HepG2 (cell line): ENCODE data around the gene PRKCB. TPM values are rescaled to one million over a fixed set of nuclear protein-coding genes. Genes with fewer than 3 reads are reported as not detected.

Experiments
- CCAR2 ChIP-seq: fragments of 200-400 bp; formaldehyde crosslinking; optimal IDR thresholded peaks from 2 replicates; pipeline ENCODE3; 2018; ENCODE audit warnings: low read depth, mild to moderate bottlenecking, low read length, moderate library complexity
- FLYWCH1 ChIP-seq: sonication (generic); formaldehyde crosslinking; IDR thresholded peaks from 2 replicates; pipeline ENCODE4 v1.8.1; 2023; ENCODE audit warnings: mild to moderate bottlenecking, missing genetic modification reagents
- HOXA3 ChIP-seq: sonication (generic); formaldehyde crosslinking; IDR thresholded peaks from 2 replicates; pipeline ENCODE4 v1.5.0; 2020; ENCODE audit warnings: missing genetic modification reagents
- HOXD1 ChIP-seq: sonication (generic); formaldehyde crosslinking; IDR thresholded peaks from 2 replicates; pipeline ENCODE4 v1.5.0; 2020; ENCODE audit warnings: missing genetic modification reagents
- IRX3 ChIP-seq: sonication (generic); formaldehyde crosslinking; IDR thresholded peaks from 2 replicates; pipeline ENCODE4 v1.8.1; 2023; ENCODE audit warnings: mild to moderate bottlenecking, low read depth, missing genetic modification reagents, borderline replicate concordance
- JUN ChIP-seq: sonication (generic); formaldehyde crosslinking; IDR thresholded peaks from 2 replicates; pipeline ENCODE4 v1.4.0; 2020; ENCODE audit warnings: mild to moderate bottlenecking, missing genetic modification reagents
- KDM4B ChIP-seq: sonication (generic); formaldehyde crosslinking; IDR thresholded peaks from 2 replicates; pipeline ENCODE4 v1.4.0; 2020; ENCODE audit warnings: missing genetic modification reagents
- KDM5B ChIP-seq: sonication (generic); formaldehyde crosslinking; IDR thresholded peaks from 2 replicates; pipeline ENCODE4 v1.4.0; 2020; ENCODE audit warnings: missing genetic modification reagents, mild to moderate bottlenecking, borderline replicate concordance
- LCORL ChIP-seq, 2 experiments: fragments of 450-650 bp in 1 of 2; sonication (generic) in 1 of 2; formaldehyde crosslinking in 1 of 2; IDR thresholded peaks; 2 replicates each; pipeline versions ENCODE4 v1.5.0 to v1.6.1; 2017 to 2020; ENCODE audit warnings: antibody characterized with exemption in 1 of 2, missing genetic modification reagents in 1 of 2
- NFYB ChIP-seq: sonication (generic); formaldehyde crosslinking; IDR thresholded peaks from 2 replicates; pipeline ENCODE4 v1.4.0; 2020; ENCODE audit warnings: missing genetic modification reagents
- RXRB ChIP-seq: IDR thresholded peaks from 2 replicates; pipeline ENCODE4 v1.6.1; 2016; ENCODE audit warnings: borderline replicate concordance, missing genetic modification reagents, missing compliant biosample characterization
- SALL1 ChIP-seq: sonication (generic); formaldehyde crosslinking; IDR thresholded peaks from 2 replicates; pipeline ENCODE4 v1.8.0; 2022; ENCODE audit warnings: mild to moderate bottlenecking, missing genetic modification reagents
- SP1 ChIP-seq, 2 experiments: fragments of 450-650 bp in 1 of 2; sonication (generic) in 1 of 2; formaldehyde crosslinking in 1 of 2; IDR thresholded peaks; 2 replicates each; pipeline versions ENCODE4 v1.4.0 to v1.6.1; 2016 to 2020; ENCODE audit warnings: missing genetic modification reagents in 1 of 2
- TARDBP ChIP-seq: sonication (generic); formaldehyde crosslinking; IDR thresholded peaks from 2 replicates; pipeline ENCODE4 v1.8.0; 2022; ENCODE audit warnings: mild to moderate bottlenecking, missing genetic modification reagents
- ZMYM3 ChIP-seq: sonication (generic); formaldehyde crosslinking; IDR thresholded peaks from 2 replicates; pipeline ENCODE4 v1.5.1; 2020; ENCODE audit warnings: mild to moderate bottlenecking, missing genetic modification reagents
- ZNF232 ChIP-seq: sonication (generic); formaldehyde crosslinking; IDR thresholded peaks from 2 replicates; pipeline ENCODE4 v1.4.0; 2020; ENCODE audit warnings: missing genetic modification reagents, borderline replicate concordance
- ZNF260 ChIP-seq: sonication (generic); formaldehyde crosslinking; IDR thresholded peaks from 2 replicates; pipeline ENCODE4 v1.4.0; 2020; ENCODE audit warnings: missing genetic modification reagents, low read depth, mild to moderate bottlenecking, borderline replicate concordance
- ZNF331 ChIP-seq: sonication (generic); formaldehyde crosslinking; IDR thresholded peaks from 2 replicates; pipeline ENCODE4 v1.4.0; 2020; ENCODE audit warnings: missing genetic modification reagents
- ZNF441 ChIP-seq: sonication (generic); formaldehyde crosslinking; IDR thresholded peaks from 2 replicates; pipeline ENCODE4 v1.7.0; 2021; ENCODE audit warnings: missing genetic modification reagents, borderline replicate concordance
- ZNF549 ChIP-seq: sonication (generic); formaldehyde crosslinking; IDR thresholded peaks from 2 replicates; pipeline ENCODE4 v1.5.0; 2020; ENCODE audit warnings: missing genetic modification reagents
- ZNF570 ChIP-seq: sonication (generic); formaldehyde crosslinking; IDR thresholded peaks from 2 replicates; pipeline ENCODE4 v1.4.0; 2020; ENCODE audit warnings: mild to moderate bottlenecking, missing genetic modification reagents, borderline replicate concordance
- ZNF792 ChIP-seq: IDR thresholded peaks from 2 replicates; pipeline ENCODE4 v1.6.1; 2016
- ZNF883 ChIP-seq: sonication (generic); formaldehyde crosslinking; IDR thresholded peaks from 2 replicates; pipeline ENCODE4 v1.5.1; 2020; ENCODE audit warnings: mild to moderate bottlenecking, missing genetic modification reagents; ENCODE audit errors: not compliant biosample characterization
- polyA plus RNA-seq, 8 experiments: library from polyadenylated mRNA; depleted of rRNA in 3 of 8; stranded (reverse) in 7 of 8; unstranded in 1 of 8; fragments of >200 nt; fragmentation: Illumina TruSeq in 4 of 8; extraction: Trizol in 4 of 8; gene quantifications; 2 replicates each; pipeline versions ENCODE4 v1.2.1 to v1.2.3, GENCODE V29; 2011 to 2016; ENCODE audit warnings: low read depth in 4 of 8, missing spikeins in 1 of 8, mixed read lengths in 1 of 8; ENCODE audit not compliant: insufficient read depth in 1 of 8
- total RNA-seq, 5 experiments: library from RNA; depleted of rRNA; stranded (reverse); fragments of >200 nt; fragmentation: Illumina TruSeq; extraction: Trizol; gene quantifications; 2 replicates each; pipeline ENCODE4 v1.2.3, GENCODE V29; 2016; ENCODE audit warnings: low read depth in 1 of 5
- TF ChIP-seq, protein P1 (sequence below): sonication (generic); formaldehyde crosslinking; IDR thresholded peaks from 2 replicates; pipeline ENCODE4 v1.8.1; 2023; ENCODE audit warnings: mild to moderate bottlenecking, missing genetic modification reagents, borderline replicate concordance
- TF ChIP-seq, protein P2 (sequence below): fragments of 450-650 bp; IDR thresholded peaks from 2 replicates; pipeline ENCODE4 v1.6.1; 2017
- TF ChIP-seq, protein P3 (sequence below): sonication (generic); formaldehyde crosslinking; IDR thresholded peaks from 2 replicates; pipeline ENCODE4 v1.4.0; 2020; ENCODE audit warnings: missing genetic modification reagents

PRKCB gene
- total and polyA plus RNA-seq, 2 of the 13 experiments (the other 11 are each of a cell fraction or from before 2014, with no cell fraction given): 0.01 TPM; not detected in 1

GRCh38 chr16:24255456-24256371 lies 419.9 kb downstream of the PRKCB start, which contains the start of gene CACNG3 (continued):
- TF ChIP-seq KDM4B (CRISPR knock-in tag) (no peak), ZNF232 (CRISPR knock-in tag) (0 out of 2 replicates have a peak, but pooled peaks have one; percentile 53), ZMYM3 (CRISPR knock-in tag) (no peak), JUN (CRISPR knock-in tag) (no peak), IRX3 (CRISPR knock-in tag) (peak; percentile 51; the same call in 1 of the 2 replicates), KDM5B (CRISPR knock-in tag) (peak; percentile 58; the same call in 1 of the 2 replicates), HOXD1 (CRISPR knock-in tag) (no peak), RXRB (CRISPR knock-in tag) (no peak), ZNF792 (CRISPR knock-in tag) (no peak), NFYB (CRISPR knock-in tag) (no peak), ZNF441 (CRISPR knock-in tag) (peak; percentile 59; the same call in 1 of the 2 replicates), LCORL (IDR thresholded peaks at IDR 0.05) (no peak), LCORL (CRISPR knock-in tag; IDR thresholded peaks at IDR 0.05) (no peak), SP1 (IDR thresholded peaks at IDR 0.05) (no peak), SP1 (CRISPR knock-in tag; IDR thresholded peaks at IDR 0.05) (no peak), ZNF883 (CRISPR knock-in tag) (no peak), ZNF570 (CRISPR knock-in tag) (no peak), TARDBP (CRISPR knock-in tag) (no peak), FLYWCH1 (CRISPR knock-in tag) (no peak), CCAR2 (no peak), SALL1 (CRISPR knock-in tag) (peak; percentile 67), HOXA3 (CRISPR knock-in tag) (no peak), ZNF549 (CRISPR knock-in tag) (no peak), ZNF331 (CRISPR knock-in tag) (no peak), ZNF260 (CRISPR knock-in tag) (no peak)
- TF ChIP-seq, protein P1, sequence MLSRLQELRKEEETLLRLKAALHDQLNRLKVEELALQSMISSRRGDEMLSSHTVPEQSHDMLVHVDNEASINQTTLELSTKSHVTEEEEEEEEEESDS: no peak
- TF ChIP-seq, protein P2, sequence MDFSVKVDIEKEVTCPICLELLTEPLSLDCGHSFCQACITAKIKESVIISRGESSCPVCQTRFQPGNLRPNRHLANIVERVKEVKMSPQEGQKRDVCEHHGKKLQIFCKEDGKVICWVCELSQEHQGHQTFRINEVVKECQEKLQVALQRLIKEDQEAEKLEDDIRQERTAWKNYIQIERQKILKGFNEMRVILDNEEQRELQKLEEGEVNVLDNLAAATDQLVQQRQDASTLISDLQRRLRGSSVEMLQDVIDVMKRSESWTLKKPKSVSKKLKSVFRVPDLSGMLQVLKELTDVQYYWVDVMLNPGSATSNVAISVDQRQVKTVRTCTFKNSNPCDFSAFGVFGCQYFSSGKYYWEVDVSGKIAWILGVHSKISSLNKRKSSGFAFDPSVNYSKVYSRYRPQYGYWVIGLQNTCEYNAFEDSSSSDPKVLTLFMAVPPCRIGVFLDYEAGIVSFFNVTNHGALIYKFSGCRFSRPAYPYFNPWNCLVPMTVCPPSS: no peak
- TF ChIP-seq, protein P3, sequence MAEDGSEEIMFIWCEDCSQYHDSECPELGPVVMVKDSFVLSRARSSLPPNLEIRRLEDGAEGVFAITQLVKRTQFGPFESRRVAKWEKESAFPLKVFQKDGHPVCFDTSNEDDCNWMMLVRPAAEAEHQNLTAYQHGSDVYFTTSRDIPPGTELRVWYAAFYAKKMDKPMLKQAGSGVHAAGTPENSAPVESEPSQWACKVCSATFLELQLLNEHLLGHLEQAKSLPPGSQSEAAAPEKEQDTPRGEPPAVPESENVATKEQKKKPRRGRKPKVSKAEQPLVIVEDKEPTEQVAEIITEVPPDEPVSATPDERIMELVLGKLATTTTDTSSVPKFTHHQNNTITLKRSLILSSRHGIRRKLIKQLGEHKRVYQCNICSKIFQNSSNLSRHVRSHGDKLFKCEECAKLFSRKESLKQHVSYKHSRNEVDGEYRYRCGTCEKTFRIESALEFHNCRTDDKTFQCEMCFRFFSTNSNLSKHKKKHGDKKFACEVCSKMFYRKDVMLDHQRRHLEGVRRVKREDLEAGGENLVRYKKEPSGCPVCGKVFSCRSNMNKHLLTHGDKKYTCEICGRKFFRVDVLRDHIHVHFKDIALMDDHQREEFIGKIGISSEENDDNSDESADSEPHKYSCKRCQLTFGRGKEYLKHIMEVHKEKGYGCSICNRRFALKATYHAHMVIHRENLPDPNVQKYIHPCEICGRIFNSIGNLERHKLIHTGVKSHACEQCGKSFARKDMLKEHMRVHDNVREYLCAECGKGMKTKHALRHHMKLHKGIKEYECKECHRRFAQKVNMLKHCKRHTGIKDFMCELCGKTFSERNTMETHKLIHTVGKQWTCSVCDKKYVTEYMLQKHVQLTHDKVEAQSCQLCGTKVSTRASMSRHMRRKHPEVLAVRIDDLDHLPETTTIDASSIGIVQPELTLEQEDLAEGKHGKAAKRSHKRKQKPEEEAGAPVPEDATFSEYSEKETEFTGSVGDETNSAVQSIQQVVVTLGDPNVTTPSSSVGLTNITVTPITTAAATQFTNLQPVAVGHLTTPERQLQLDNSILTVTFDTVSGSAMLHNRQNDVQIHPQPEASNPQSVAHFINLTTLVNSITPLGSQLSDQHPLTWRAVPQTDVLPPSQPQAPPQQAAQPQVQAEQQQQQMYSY (CRISPR knock-in tag): no peak
